SW 1271 (cell line): ENCODE measurements around the gene TMEM132D.
"Not testable (repeated sequence)": the region's sequence is repeated elsewhere in the genome, so short reads cannot be mapped to it uniquely, and the experiment has no call there.

ENCODE experiments used
- DNase-seq, 2 experiments: peaks; one replicate each; lab custom pipeline; 2025; lab: John Stamatoyannopoulos, UW

TMEM132D gene

GRCh38 chr12:129237881-129238280 lies 665.9 kb downstream of the TMEM132D start:
- no peak for DNase-seq

GRCh38 chr12:129234209-129234608 lies 669.6 kb downstream of the TMEM132D start:
- no peak for DNase-seq

GRCh38 chr12:129231491-129231890 lies 672.3 kb downstream of the TMEM132D start:
- no peak for DNase-seq

- no peak for DNase-seq
Observed at GRCh38 chr12:129230995-129231394, 672.8 kb downstream of the TMEM132D start.

- no peak for DNase-seq
Observed at GRCh38 chr12:129226851-129227250, 677.0 kb downstream of the TMEM132D start.

GRCh38 chr12:129226005-129226404 lies 677.8 kb downstream of the TMEM132D start:
- DNase-seq = no peak

- no peak for DNase-seq
Observed at GRCh38 chr12:129215556-129215955, 688.3 kb downstream of the TMEM132D start.

- DNase-seq = no peak
Observed at GRCh38 chr12:129213551-129213950, 690.3 kb downstream of the TMEM132D start.

- no peak for DNase-seq
Observed at GRCh38 chr12:129211862-129212630, 691.8 kb downstream of the TMEM132D start.

GRCh38 chr12:129208566-129208965 lies 695.3 kb downstream of the TMEM132D start:
- DNase-seq = no peak

- no peak for DNase-seq
Observed at GRCh38 chr12:129207084-129207483, 696.7 kb downstream of the TMEM132D start.

- DNase-seq = no peak
Observed at GRCh38 chr12:129203456-129203855, 700.4 kb downstream of the TMEM132D start.

GRCh38 chr12:129202109-129202814 lies 701.6 kb downstream of the TMEM132D start:
- DNase-seq = no peak

GRCh38 chr12:129201029-129201428 lies 702.8 kb downstream of the TMEM132D start:
- no peak for DNase-seq

- no peak for DNase-seq
Observed at GRCh38 chr12:129200576-129200975, 703.2 kb downstream of the TMEM132D start.

- DNase-seq = no peak
Observed at GRCh38 chr12:129196927-129197326, 706.9 kb downstream of the TMEM132D start.

- no peak for DNase-seq
Observed at GRCh38 chr12:129195081-129195480, 708.7 kb downstream of the TMEM132D start.

GRCh38 chr12:129193263-129193871 lies 710.5 kb downstream of the TMEM132D start:
- no peak for DNase-seq

GRCh38 chr12:129190827-129191226 lies 713.0 kb downstream of the TMEM132D start:
- no peak for DNase-seq

- not testable (repeated sequence) for DNase-seq
Observed at GRCh38 chr12:129189879-129190278, 713.9 kb downstream of the TMEM132D start.

GRCh38 chr12:129186952-129187351 lies 716.9 kb downstream of the TMEM132D start:
- DNase-seq = no peak

- DNase-seq = no peak
Observed at GRCh38 chr12:129185855-129186254, 718.0 kb downstream of the TMEM132D start.
